HCT116 (cell line): Measurements from ENCODE around the gene FGF13. TPM values are rescaled to one million over a fixed set of nuclear protein-coding genes. Genes with fewer than 3 reads are reported as not detected.
A peak's percentile ranks its signal among the peaks of the same experiment; 100 is the strongest.

Source experiments
- ATAC-seq: fragments of 200-7000 bp; cut with Tn5 transposase; 2 replicates; pipeline ENCODE4 v1.9.1; 2020; ENCODE audit warnings: mild to moderate bottlenecking, moderate library complexity
- BruUV-seq: library from RNA; stranded (reverse); fragments of 400-500 nt; replicated peaks from 2 replicates; lab custom pipeline; 2021; lab: Mats Ljungman, UMichigan
- CTCF ChIA-PET: fragments of 300-600 bp; sonication (Branson Sonifier 250); formaldehyde crosslinking; loops from one replicate; lab custom pipeline; 2021; ENCODE audit warnings: antibody characterized with exemption; lab: Charles Lee
- POLR2A ChIA-PET: fragments of 300-600, 350-600 bp; sonication (Branson Sonifier 250); formaldehyde crosslinking; loops from one replicate; lab custom pipeline; 2021; ENCODE audit warnings: antibody characterized with exemption; lab: Charles Lee
- RAD21 ChIA-PET, 2 experiments: fragments of 300-600 bp; sonication (Branson Sonifier 250); formaldehyde crosslinking; loops; one replicate each; lab custom pipeline; 2023; ENCODE audit warnings: low total read pairs in 2 of 2; ENCODE audit not compliant: uncharacterized antibody in 2 of 2, unreplicated experiment in 2 of 2, low non-redundant PET in 1 of 2; lab: Charles Lee
- DNase-seq: peaks from one replicate; pipeline ENCODE4 v3.0.0-alpha.2; 2010; ENCODE audit warnings: low read depth, low spot score
- H2AFZ ChIP-seq: fragments of 200-600 bp; shearing (Covaris generic), sonication (generic); 2 replicates; pipeline ENCODE4 v1.6.1; 2017; ENCODE audit warnings: low read depth, mixed run types, mixed read lengths, antibody characterized with exemption, low read length; ENCODE audit not compliant: poor library complexity, severe bottlenecking
- H3K27ac ChIP-seq: 2 replicates; pipeline ENCODE4 v1.5.1; 2012; ENCODE audit warnings: low read depth, low read length
- H3K27me3 ChIP-seq: fragments of 200-600 bp; sonication (generic); 2 replicates; pipeline ENCODE4 v1.6.1; 2016; ENCODE audit warnings: mixed run types, low read length, mixed read lengths; ENCODE audit not compliant: insufficient read depth
- H3K36me3 ChIP-seq, 2 experiments: fragments of 200-500 bp in 1 of 2; fragments of 200-600 bp in 1 of 2; sonication (Bioruptor generic) in 1 of 2; sonication (generic) in 1 of 2; 2 replicates each; pipeline versions ENCODE4 v1.5.1 to v1.6.1; 2014 to 2016; ENCODE audit warnings: low read length in 2 of 2, inconsistent platforms in 1 of 2, mixed read lengths in 1 of 2, mixed run types in 1 of 2; ENCODE audit not compliant: insufficient read depth in 2 of 2, control insufficient read depth in 1 of 2
- H3K4me1 ChIP-seq, 2 experiments: fragments of 200-600 bp in 1 of 2; sonication (generic) in 1 of 2; 2 replicates each; pipeline versions ENCODE4 v1.5.1 to v1.6.1; 2012 to 2017; ENCODE audit warnings: low read length in 2 of 2, inconsistent platforms in 1 of 2, mild to moderate bottlenecking in 1 of 2, mixed read lengths in 1 of 2, mixed run types in 1 of 2, moderate library complexity in 1 of 2; ENCODE audit not compliant: insufficient read depth in 2 of 2, control insufficient read depth in 1 of 2
- H3K4me2 ChIP-seq: fragments of 200-600 bp; sonication (generic); 2 replicates; pipeline ENCODE4 v1.6.1; 2017; ENCODE audit warnings: mixed run types, low read length, mixed read lengths
- H3K4me3 ChIP-seq, 2 experiments: fragments of 200-600 bp in 1 of 2; sonication (generic) in 1 of 2; replicated peaks in 1 of 2; 2 replicates each; pipeline ENCODE4 v1.5.1; 2011 to 2016; ENCODE audit warnings: low read length in 2 of 2, control low read depth in 1 of 2, low read depth in 1 of 2, mild to moderate bottlenecking in 1 of 2, mixed read lengths in 1 of 2, mixed run types in 1 of 2
- H3K79me2 ChIP-seq: fragments of 200-600 bp; sonication (generic); 2 replicates; pipeline ENCODE4 v1.6.1; 2017; ENCODE audit warnings: mild to moderate bottlenecking, mixed run types, low read length, moderate library complexity, mixed read lengths; ENCODE audit not compliant: insufficient read depth
- H3K9ac ChIP-seq: fragments of 200-600 bp; sonication (generic); 2 replicates; pipeline ENCODE4 v1.6.1; 2016; ENCODE audit warnings: low read length, mixed read lengths
- H3K9me2 ChIP-seq: fragments of 200-600 bp; sonication (generic), shearing (Covaris generic); 2 replicates; pipeline ENCODE4 v1.6.1; 2017; ENCODE audit warnings: mixed run types, mild to moderate bottlenecking, moderate library complexity; ENCODE audit not compliant: insufficient read depth
- H3K9me3 ChIP-seq, 2 experiments: fragments of 200-500 bp in 1 of 2; fragments of 200-600 bp in 1 of 2; sonication (Bioruptor generic) in 1 of 2; sonication (generic) in 1 of 2; 2 replicates each; pipeline ENCODE4 v1.6.1; 2014 to 2017; ENCODE audit warnings: low read length in 2 of 2, mixed read lengths in 2 of 2, inconsistent platforms in 1 of 2, low read depth in 1 of 2, mild to moderate bottlenecking in 1 of 2, mixed run types in 1 of 2, moderate library complexity in 1 of 2; ENCODE audit not compliant: control insufficient read depth in 1 of 2, insufficient read depth in 1 of 2
- H4K20me1 ChIP-seq: fragments of 200-600 bp; sonication (generic), shearing (Covaris generic); 2 replicates; pipeline ENCODE4 v1.6.1; 2017; ENCODE audit warnings: mixed run types, mild to moderate bottlenecking, moderate library complexity; ENCODE audit not compliant: insufficient read depth
- JUND ChIP-seq: IDR thresholded peaks from 2 replicates; pipeline ENCODE4 v1.6.1; 2012
- SRF ChIP-seq: IDR thresholded peaks from 2 replicates; pipeline ENCODE4 v1.6.1; 2012; ENCODE audit warnings: low read depth
- YY1 ChIP-seq: IDR thresholded peaks from 2 replicates; pipeline ENCODE4 v1.6.1; 2011; ENCODE audit warnings: low read length, low read depth, moderate library complexity, mild to moderate bottlenecking; ENCODE audit not compliant: insufficient replicate concordance; ENCODE audit errors: extremely low read depth
- ZNF274 ChIP-seq: fragments of 200-500 bp; sonication (Bioruptor generic); IDR thresholded peaks from 2 replicates; pipeline ENCODE4 v1.6.1; 2014; ENCODE audit warnings: mild to moderate bottlenecking, low read depth, low read length, inconsistent platforms
- intact Hi-C: fragments of 100-400 bp; cut with micrococcal nuclease; formaldehyde crosslinking; loops from 2 replicates; pipeline ENCODE4 v1.10.0; 2022
- total RNA-seq: library from RNA; stranded (reverse); gene quantifications from one replicate; pipeline ENCODE4 v1.2.1, GENCODE V29; 2021; ENCODE audit not compliant: unreplicated experiment
- TF ChIP-seq, protein P1 (sequence below), 3 experiments: fragments of 200-600 bp in 1 of 3; sonication (generic) in 1 of 3; IDR thresholded peaks in 2 of 3; conservative IDR thresholded peaks in 1 of 3; 2 replicates each; pipeline ENCODE4 v1.5.1; 2012 to 2017; ENCODE audit warnings: low read depth in 2 of 3, low read length in 2 of 3, antibody characterized with exemption in 1 of 3, borderline replicate concordance in 1 of 3, control low read depth in 1 of 3, mild to moderate bottlenecking in 1 of 3, mixed read lengths in 1 of 3, mixed run types in 1 of 3, moderate library complexity in 1 of 3; ENCODE audit not compliant: insufficient read depth in 1 of 3

The FGF13 gene
- total RNA-seq, 1 experiment from 2014 or later, result 0.02 TPM

DNA sequence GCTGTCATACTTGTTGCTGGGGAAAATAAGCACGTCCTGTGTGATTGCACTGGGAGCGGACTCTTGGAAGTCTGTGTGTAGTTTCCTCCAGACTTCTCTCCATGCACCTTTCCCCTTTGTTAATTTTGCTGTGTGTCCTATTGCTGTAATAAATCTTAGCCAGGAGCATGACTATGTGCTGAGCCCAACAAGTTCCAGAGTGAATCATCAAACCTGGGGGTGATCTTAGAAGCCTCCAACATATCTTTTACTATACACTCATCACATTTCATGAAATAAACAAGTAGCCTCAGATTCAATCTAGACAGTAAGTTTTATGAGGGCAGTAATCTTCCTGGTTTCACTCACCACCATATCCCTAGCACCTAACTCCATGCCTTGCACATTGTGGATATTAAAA lies 43.3 kb upstream of the FGF13 start:
- H3K9ac ChIP-seq, result no peak overlapping the region
- H3K9me2 ChIP-seq, result no peaks in the 10 kb centered on the region
- no peak for DNase-seq
- H3K27me3 ChIP-seq, result no peaks in the 10 kb centered on the region
- H3K79me2 ChIP-seq, result no peaks in the 10 kb centered on the region
- no peak overlapping the region for H2AFZ ChIP-seq
- TF ChIP-seq JUND, result no peak
- POLR2A ChIA-PET, result no interaction called here
- no TSS peak for BruUV-seq
- H4K20me1 ChIP-seq, result no peaks in the 10 kb centered on the region
- RAD21 ChIA-PET, result no interaction called here
- H3K36me3 ChIP-seq, result no peaks in the 10 kb centered on the region
- ATAC-seq, result no peak
- no peak overlapping the region for H3K4me2 ChIP-seq
- intact Hi-C loops, result no loop called here
- CTCF ChIA-PET, result no interaction called here
- H3K27ac ChIP-seq, result no peak overlapping the region
- H3K4me3 ChIP-seq, result no peak overlapping the region
- H3K4me1 ChIP-seq, result no peaks in the 10 kb centered on the region
- no peaks in the 10 kb centered on the region for H3K9me3 ChIP-seq

DNA sequence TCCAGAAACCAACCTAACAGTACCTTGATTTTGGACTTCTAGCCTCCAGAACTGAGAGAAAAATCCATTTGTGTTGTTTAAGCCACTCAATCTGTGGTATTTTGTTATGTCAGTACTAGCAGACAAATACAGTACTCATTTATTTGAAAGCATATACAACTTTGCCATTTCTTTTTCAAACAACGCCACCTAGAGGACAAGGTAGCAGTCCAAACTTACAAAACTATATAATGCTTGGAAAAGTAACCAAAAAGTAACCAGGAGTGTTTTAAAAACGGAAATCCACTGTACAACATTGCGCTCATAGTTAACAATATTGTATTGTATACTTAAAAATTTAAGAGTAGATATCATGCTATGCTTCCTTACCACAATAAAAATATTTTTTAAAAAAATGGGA lies 37.0 kb upstream of the FGF13 start:
- no peaks in the 10 kb centered on the region for H3K4me1 ChIP-seq
- CTCF ChIA-PET, result no interaction called here
- H3K27ac ChIP-seq, result no peak overlapping the region
- intact Hi-C loops, result loop anchor here (10.0 kb wide), 1 partner anchor 1794 kb away; no protein-coding TSS in a partner anchor
- no peaks in the 10 kb centered on the region for H3K36me3 ChIP-seq
- no TSS peak for BruUV-seq
- TF ChIP-seq YY1 (no peak), SRF (no peak), ZNF274 (no peak)
- TF ChIP-seq, protein P1, sequence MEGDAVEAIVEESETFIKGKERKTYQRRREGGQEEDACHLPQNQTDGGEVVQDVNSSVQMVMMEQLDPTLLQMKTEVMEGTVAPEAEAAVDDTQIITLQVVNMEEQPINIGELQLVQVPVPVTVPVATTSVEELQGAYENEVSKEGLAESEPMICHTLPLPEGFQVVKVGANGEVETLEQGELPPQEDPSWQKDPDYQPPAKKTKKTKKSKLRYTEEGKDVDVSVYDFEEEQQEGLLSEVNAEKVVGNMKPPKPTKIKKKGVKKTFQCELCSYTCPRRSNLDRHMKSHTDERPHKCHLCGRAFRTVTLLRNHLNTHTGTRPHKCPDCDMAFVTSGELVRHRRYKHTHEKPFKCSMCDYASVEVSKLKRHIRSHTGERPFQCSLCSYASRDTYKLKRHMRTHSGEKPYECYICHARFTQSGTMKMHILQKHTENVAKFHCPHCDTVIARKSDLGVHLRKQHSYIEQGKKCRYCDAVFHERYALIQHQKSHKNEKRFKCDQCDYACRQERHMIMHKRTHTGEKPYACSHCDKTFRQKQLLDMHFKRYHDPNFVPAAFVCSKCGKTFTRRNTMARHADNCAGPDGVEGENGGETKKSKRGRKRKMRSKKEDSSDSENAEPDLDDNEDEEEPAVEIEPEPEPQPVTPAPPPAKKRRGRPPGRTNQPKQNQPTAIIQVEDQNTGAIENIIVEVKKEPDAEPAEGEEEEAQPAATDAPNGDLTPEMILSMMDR (IDR thresholded peaks at IDR 0.05 in 2 of 3, conservative IDR thresholded peaks at IDR 0.05 in 1 of 3; ENCODE audit: borderline replicate concordance in 1 of 3, insufficient read depth in 1 of 3, low read depth in 2 of 3, low read length in 2 of 3), result peak in 1 of 3 experiments; percentile 42; a peak in 2 of 6 replicates
- no peaks in the 10 kb centered on the region for H3K27me3 ChIP-seq
- RAD21 ChIA-PET, result no interaction called here
- ATAC-seq (no peak), DNase-seq (no peak)
- no peak overlapping the region for H2AFZ ChIP-seq
- no peak overlapping the region for H3K4me3 ChIP-seq
- H3K9me2 ChIP-seq, result no peaks in the 10 kb centered on the region
- no peak overlapping the region for H3K9ac ChIP-seq
- H3K79me2 ChIP-seq, result no peaks in the 10 kb centered on the region
- POLR2A ChIA-PET, result no interaction called here
- H3K9me3 ChIP-seq, result no peaks in the 10 kb centered on the region
- no peak overlapping the region for H3K4me2 ChIP-seq
- H4K20me1 ChIP-seq, result no peaks in the 10 kb centered on the region
